Stimulated activated CD4-positive, alpha-beta T cell treated with anti-CD3 and anti-CD28 coated beads, TNF-alpha, amount 100 ng/mL, for 1 hour (primary cell): Measurements from ENCODE around the gene CRY2.
"Not testable (repeated sequence)": the region's sequence is repeated elsewhere in the genome, so short reads cannot be mapped to it uniquely, and the experiment has no call there.

Source experiments
- DNase-seq, 3 donors: peaks; one replicate each; pipeline ENCODE4 v3.0.0-alpha.2; 2020; ENCODE audit warnings: low read depth in 3 of 3, low spot score in 1 of 3

Gene CRY2

DNA sequence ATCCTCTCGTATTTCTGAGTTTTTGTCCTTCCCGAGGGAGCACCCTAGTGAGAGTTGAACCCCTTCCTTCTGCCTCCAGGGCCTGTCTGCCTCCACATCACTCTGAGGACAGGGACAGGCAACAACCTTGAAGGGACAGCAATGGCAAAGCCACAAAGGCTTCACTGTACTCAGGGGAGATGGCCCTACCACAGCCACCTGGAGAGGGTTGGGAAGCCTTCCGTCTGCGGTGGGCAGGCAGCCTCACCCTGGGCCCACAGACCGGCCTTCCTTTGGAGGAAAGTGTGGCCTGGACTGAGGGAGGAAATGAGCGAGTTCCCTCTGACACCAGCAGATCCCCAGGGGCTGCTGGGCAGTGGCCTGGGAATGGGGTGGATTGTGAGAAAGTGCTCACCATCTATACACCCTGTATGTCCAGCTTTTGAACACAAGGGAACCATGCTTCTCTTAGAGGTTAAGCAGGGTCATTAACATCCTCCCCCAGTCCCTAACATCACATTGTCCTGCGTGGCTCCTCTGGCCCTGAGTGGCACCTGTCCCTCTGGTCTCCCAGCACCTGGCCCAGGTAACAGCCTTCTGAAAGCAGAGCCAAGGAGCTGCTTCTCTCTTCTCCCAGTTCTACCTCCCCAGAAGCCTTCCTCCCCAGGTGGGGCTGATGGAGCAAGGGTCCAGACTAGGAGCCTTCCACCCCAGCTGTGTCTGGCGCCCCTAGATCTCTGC, 35.5 kb upstream of the CRY2 start:
- DNase-seq = no peak

DNA sequence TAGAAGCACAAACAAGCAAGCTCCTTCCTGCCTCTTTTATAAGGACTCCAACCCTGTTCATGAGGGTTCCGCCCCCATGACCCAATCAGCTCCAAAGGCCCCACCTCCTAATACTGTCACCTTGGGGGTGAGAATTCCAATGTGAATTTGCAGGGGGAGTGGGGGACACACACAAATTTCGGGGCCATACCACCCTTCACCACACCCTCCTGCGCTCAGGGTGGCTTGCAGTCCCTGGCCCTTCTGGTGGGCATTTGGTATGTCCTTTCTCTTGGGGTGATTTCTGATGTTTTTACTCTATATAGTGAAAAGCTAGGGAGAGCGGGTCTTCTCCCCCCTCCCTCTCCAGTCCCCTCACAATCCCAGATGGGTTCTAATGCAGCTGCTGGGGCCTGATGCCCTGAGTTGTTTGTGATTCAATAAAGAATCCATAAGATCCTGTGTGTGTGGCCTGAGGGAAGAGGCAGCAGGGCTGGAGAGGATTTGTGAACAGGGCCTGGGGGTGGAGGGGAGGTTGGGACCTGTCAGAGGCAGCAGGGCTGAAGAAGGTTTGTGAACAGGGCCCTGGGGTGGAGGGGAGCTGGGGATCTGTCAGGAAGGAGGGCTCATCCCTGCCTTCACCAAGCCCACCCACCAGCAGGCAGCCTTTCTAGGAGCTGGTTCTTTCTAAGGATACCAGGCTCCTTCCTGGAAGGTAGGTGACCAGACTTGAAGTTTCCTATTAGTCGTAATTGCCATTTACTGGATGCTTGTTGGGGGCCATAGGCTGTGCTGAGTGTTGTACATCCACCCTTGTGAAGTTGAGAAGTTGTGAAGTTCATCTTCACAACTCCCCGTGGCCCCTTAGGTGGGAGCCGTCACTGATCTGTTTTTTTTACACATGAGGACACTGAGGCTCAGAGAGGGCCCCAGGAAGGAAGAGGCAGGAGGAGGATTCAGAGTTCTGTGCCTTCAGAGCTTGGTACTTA, 34.4 kb upstream of the CRY2 start:
- DNase-seq = no peak

DNA sequence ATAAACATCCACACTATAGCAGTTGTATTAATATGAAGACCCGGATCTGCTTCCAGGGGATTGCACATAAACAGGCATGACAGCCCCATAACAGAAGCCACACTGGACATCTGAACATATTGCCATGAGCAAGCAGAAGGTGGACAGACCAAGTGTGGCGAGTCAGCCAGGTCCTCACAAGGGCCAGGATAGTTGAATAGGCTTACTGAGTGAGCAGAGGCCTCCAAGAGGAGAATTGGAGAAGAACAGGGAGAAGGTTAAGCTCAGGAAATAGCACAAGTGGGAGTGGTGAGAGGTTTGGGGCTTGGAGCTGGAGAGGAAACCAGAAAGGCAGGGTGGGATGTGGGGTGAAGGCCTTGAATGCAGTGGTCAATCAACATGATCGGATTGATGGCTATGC, 31.5 kb upstream of the CRY2 start:
- DNase-seq = no peak

DNA sequence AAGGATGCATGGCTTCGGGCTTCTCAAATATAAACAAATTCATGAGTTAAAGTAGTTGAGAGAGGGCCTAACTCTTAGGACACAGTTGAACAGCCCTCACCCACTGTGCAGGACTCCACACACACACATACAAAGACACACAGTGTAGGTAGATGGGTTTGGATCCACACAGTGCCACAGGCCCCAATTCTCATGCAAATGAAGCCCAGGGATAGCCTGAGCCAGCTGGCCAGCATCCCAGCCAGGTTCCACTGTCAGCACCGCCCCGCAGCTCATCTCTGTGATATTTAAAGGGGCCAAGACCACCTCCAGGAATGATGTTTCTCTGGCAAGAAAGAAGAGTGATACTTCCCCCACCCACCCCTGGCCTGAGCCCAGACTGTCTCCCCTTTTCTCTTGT, 30.7 kb upstream of the CRY2 start:
- no peak for DNase-seq

DNA sequence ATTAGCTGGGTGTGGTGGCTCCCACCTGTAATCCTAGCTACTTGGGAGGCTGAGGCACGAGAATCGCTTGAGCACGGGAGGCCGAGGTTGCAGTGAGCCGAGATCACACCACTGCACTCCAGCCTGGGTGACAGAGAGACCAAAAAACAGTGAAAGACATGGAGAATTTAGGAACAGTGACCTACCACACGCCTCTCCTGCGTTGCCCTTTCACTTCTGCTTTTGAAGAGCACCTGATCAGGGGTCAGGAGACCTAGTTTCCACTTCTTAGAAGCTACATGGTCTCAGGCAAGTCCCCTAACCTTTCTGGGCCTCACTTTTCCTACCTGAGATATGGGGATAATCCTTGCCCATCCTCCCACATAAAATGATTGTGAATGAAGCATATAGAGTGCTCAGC, 30.1 kb upstream of the CRY2 start:
- DNase-seq = no peak

DNA sequence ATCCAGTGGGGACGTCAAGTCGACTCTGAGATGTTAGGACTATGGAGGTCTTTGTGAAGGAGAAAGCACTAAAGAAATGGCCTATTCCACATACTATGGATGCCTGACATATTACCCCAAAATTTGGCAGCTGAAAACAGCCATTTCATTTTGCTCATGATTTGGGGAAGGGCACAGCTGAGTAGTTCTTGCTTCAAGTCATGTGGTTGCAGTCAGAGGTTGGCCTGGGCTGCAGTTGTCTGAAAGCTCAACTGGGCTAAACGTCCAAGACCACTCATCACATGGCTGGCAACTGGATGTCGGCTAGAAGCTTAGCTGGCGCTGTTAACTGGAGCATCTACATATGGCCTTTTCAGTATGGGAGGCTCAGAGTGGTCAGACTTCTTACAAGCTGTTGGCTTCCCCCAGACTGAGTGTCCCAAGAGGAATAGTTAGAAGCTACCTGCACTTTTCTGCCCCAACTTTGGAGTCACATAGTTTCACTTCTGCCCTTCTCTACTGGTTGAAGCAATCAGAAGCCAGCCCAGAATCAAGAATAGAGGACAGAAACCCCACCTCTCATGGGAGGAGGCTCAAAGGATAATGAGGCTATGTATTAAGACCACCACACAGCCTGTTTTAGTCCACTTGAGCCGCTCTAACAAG, 28.2 kb upstream of the CRY2 start:
- no peak for DNase-seq

DNA sequence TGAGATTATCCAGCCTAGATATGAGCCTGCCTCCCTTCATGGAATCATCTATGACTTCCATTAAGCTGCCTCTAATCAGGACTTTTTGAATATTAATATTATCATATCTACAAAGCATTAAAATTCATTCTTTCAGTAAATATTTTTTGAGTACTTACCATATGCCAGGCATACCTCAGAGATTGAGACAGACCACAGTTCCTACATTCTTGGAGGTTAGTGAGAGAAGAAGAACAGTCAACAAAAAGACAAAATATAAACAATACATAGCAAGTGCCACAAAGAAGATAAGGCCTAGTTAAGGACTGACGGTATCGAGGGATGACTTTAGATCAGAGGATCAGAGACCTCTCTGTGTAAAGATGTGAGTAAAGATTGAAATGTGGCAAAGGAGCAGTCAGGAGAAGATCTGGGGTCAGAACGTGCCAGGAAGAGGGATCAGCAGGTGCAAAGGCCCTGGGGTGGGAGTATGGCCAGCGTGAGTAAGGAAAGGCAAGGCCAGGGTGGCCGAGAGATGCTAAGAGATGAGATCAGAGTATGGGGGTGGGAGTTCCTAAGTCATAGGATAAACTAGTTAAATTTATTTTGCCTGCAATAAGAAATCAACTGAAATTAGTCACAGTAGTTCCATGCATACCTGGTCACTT, 26.9 kb upstream of the CRY2 start:
- DNase-seq = no peak

DNA sequence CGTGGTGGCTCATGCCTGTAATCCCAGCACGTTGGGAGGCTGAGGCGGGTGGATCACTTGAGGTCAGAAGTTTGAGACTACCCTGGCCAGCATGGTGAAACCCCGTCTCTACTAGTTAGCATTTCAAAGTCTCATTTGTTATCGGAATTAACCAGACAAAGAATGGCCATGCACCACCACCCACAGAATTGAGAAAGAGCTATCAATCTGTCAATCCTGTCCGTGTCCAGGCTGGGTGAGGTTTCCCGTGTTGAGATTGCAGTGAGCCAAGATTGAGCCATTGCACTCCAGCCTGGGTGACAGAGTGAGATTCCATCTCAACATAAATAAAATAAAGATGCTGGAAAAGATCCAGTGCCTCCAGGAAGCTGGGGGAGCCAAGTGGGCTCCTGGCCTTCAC, 20.8 kb upstream of the CRY2 start:
- DNase-seq = not testable (repeated sequence)

DNA sequence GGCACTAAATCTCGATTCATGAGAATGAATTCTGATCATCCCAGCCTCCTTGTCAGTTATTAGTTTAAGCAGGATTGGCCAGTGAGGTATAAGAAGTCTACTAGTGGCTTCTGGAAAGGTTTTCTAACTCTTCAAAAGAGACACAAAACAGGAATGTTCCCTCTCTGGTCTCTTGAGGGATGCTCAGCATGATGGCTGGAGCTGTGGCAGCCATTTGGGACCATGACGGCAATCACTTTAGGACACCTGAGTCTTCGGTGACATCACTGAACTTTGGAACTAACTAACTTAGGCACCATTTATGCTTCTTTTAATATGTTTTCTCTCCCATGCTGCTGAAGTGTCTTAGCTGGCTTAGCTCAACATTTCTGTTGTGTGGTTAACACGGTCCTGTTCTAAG, 20.2 kb upstream of the CRY2 start:
- no peak for DNase-seq

DNA sequence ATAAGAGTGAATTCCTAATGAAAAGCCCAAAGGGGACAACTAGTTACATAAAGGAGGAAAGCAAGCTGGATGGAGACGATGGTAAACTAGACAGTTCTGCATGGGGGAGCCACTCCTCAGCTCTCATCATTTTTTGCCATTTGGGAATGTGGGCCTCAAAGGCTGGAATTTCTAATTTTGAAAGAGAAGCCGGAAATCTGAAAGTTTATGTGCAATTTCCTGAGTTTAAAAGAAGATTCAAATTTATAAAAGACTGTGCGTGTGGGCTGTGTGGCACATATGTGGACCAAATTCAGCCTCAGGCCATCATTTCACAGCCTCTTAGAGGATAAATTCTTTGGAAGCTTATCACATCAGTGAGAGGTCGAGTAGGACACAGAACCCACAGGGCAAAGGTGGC, 18.3 kb upstream of the CRY2 start:
- no peak for DNase-seq

DNA sequence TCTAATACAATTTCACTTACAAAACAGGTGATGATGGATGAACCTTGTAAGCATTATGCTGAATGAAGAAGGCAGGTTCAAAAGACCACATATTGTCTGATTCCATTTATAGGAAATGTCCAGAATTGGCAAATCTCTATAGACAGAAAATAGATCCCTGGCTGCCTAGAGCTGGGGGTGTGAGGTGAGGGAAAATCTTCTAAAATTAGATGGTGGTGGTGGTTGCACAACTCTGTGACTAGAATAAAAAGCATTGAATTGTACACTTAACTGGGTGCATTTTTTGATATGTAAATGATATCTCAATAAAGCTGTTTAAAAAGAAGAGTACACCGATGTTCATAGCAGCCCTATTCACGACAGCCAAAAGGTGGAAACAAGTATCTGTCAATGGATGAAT, 16.7 kb upstream of the CRY2 start:
- DNase-seq = no peak

DNA sequence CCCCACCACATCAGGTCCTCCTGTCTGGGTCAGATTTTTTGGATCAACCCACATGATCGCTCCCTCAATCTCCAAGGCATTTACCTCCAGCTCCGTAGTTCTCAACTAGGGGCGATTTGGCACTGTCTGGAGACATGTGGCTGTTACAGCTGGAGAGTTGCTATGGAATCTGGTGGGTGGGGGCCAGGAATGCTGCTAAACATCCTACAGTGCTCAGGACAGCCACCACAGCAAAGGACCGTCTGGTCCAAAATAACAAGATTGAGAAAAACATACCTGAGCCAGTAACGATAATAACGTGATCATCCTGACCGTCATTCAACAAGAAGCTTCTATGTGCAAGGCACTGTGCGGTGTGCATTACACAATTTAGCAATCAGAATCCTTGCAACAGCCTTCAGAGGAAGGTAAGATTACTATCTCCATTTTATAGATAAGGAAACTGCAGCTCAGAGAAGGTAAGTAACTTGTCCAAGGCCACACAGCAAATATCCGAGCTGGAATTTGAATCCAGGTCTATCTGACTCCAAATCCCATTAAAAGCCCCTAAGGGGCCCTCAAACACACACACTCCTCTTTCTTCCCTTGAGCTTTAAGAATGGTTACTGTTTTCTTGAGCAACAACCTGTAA, 14.3 kb upstream of the CRY2 start:
- no peak for DNase-seq

DNA sequence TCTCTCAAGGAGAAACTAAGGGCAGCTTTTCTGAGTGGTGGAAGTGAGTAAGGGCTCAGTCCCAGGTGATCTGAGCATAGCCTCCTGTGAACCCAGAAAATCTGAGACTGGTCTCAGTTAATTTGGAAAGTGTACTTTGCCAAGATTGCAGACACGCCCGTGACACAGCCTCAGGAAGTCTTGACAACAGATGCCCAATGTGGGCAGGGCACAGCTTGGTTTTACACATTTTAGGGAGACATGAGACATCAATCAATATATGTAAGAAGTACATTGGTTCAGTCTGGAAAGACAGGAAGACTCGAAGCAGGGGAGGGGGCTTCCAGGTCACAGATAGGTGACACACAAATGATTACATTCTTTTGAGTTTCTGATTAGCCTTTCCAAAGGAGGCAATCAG, 13.5 kb upstream of the CRY2 start:
- DNase-seq = no peak

DNA sequence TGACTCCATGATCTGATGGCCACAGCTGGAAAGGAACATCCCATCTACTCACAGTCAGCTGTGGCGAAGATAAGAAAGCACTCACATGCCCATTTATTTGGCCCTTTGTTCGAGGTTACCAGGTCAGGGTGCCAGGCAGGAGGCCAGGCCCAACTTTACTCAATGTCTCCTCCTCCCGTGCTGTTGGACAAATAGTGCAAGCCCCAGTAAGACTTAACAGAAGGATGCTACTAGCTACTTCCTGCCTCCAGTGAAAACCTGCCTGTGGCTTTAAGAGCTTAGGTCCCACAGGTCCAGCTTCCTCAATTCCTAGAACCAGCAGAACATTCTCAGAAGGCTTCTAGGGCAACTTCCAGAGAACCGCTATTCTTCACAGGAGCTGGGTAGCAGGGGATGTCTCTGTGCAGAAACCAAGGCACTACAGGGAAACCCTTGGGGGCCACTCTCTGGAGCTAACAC, 12.9 kb upstream of the CRY2 start:
- DNase-seq = no peak

DNA sequence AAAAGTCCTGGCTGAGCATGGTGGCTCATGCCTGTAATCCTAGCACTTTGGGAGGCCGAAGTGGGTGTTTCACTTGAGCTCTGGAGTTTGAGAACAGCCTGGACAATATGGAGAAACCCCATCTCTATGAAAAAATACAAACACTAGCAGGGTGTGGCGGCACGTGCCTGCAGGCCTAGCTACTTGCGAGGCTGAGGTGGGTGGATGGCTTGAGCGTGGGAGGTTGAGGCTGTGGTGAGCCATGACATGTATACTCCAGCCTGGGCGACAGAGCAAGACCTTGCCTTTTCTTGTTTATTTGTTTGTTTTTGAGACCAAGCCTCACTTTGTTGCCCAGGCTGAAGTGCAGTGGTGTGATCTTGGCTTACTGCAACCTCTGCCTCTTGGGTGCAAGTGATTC, 8.1 kb upstream of the CRY2 start:
- DNase-seq = no peak

DNA sequence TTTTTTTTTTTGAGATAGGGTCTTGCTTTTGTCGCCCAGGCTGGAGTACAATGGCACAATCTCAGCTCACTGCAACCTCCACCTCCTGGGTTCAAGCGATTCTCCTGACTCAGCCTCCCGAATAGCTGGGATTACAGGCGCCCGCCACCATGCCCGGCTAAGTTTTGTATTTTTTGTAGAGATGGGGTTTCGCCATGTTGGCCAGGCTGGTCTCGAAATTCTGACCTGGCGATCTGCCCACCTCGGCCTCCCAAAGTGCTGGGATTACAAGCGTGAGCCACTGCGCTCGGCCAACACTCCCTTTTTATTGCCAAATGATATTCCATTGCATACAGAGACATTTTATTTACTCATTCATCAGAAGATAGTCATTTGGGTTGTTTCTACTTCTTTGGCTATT, 7.0 kb upstream of the CRY2 start:
- DNase-seq = not testable (repeated sequence)

DNA sequence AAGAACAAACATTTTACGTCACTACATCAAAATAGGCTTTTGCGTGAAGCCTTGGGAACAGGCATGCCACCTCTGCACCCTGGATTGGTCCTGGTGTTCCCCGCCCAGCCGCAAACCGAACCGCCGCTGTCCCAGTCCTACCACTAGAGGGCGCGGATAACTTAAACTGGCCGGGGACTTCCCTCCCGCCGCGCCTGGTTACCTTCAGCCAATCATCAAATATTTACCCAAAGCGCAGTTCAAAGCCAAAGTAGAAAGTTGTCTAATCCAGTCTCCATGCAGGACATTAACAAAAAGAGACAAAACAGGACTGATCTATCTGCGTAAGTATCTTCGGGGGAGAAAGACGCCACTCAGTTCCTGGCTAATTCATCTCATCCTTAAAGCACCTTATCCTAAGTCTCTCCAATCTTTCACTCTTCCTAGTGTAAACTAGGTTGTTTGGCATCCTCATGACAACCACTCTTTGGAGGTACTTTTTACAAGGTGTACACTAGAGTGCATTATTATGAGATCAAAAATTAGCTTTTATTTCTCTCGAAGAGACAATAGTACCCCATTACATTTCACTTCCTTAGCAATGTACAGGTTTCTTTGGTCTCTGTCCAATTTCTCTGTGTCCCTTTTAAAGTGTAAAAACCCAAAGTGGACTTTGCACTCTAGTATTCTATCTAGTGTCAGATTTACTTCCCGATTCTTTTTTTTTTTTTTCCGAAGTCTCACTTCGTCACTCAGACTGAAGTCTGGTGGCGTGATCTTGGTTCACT, 3.9 kb upstream of the CRY2 start:
- DNase-seq = peak; percentile 69 to 74 (median 71)

DNA sequence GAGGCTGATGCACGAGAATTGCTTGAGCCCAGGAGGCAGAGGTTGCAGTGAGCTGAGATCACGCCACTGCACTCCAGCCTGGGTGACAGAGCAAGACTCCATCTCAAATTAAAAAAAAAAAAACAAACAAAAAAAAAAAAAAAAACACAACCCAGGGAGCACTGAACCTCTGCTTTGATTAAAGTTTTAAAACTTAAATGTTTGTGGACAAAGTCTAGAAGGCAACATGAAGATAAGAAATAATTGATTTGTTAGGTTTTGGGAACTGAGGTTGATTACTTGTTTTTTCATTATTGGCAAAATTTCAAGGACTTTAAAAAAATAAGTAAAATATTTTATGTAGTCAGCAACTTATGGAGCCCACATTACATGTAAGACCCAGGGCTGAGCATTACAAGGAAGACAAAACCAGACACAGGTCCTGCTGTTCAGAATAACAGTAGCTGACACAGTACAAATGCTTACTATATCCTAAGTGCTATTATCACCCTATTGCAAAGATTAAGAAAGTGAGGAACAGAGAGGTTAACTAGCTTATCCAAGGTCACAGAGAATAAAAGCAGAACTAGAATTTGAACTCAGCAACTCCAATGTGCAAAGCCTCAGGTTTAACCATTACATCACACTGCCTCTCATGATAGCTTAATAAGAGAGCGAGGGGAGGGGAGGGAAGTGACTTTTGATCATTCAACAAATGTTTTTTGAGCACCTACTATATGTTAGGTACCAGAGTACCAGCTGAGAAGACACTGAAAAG, 2.3 kb upstream of the CRY2 start:
- DNase-seq = no peak

DNA sequence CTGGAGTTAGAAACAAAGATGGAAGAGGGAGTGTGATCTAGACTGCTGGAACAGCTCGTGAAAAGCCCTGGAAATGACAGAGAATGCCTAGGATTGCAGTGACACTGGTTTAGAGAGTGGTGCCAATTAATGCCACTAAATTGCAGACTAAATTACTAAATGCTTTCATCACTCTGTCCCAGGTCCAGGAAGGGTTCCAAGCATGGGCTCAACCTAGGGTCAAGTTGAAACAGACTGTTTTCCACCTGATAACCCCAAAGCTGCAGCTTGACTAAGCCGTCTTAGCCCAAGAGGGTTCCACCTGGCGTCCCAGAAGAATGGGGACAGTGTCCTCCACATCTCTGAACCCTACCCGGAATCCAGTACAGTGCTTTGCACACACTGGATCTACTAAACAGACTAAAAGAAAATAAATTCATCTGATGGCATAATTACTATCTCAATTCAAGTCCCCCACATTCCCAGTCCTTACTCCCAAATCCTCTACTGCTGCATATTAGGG, 1.1 kb upstream of the CRY2 start:
- DNase-seq = no peak
